ENCODE measurements around the gene HBEGF. TPM values are rescaled to one million over a fixed set of nuclear protein-coding genes. Genes with fewer than 3 reads are reported as not detected.

The HBEGF gene
- total RNA-seq, 4 donors from 2014 or later = 27.1 to 30.9 (median 27.8) TPM

DNA sequence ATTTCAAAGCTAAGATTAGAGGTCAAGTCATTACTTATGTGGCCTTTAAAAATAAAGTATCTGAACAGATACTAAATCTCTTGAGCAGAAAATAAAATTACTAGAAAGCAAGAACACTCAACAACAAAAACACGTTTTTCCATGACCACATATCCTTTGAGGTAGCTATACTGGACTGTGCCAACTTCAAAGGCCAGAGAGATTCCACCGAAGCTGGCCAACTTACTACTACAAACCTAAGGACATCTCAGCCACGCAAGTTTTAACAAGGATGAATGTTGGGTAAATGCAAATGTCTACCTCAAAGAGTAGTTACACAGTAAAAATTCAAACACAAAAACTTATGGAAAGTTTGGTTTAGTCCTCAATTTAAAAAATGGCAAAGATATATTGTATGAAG is 62.4 kb downstream of the HBEGF start:
- H3K4me1 ChIP-seq = peaks cover 0 to 47% (median 7%) of the 10 kb centered on the region in 4 donors
- no peaks in the 10 kb centered on the region for H3K9me3 ChIP-seq
- no peak for TF ChIP-seq POLR2A (IDR thresholded peaks at IDR 0.05)
- TF ChIP-seq, protein P1, sequence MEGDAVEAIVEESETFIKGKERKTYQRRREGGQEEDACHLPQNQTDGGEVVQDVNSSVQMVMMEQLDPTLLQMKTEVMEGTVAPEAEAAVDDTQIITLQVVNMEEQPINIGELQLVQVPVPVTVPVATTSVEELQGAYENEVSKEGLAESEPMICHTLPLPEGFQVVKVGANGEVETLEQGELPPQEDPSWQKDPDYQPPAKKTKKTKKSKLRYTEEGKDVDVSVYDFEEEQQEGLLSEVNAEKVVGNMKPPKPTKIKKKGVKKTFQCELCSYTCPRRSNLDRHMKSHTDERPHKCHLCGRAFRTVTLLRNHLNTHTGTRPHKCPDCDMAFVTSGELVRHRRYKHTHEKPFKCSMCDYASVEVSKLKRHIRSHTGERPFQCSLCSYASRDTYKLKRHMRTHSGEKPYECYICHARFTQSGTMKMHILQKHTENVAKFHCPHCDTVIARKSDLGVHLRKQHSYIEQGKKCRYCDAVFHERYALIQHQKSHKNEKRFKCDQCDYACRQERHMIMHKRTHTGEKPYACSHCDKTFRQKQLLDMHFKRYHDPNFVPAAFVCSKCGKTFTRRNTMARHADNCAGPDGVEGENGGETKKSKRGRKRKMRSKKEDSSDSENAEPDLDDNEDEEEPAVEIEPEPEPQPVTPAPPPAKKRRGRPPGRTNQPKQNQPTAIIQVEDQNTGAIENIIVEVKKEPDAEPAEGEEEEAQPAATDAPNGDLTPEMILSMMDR (IDR thresholded peaks at IDR 0.05) = no peak
- TF ChIP-seq EP300 (IDR thresholded peaks at IDR 0.05) = no peak
- no peak overlapping the region for H3K4me3 ChIP-seq
- no peaks in the 10 kb centered on the region for H3K27me3 ChIP-seq
- no peak overlapping the region for H3K27ac ChIP-seq
- no peak for DNase-seq (ENCODE audit: low spot score in 2 of 2)
- no peaks in the 10 kb centered on the region for H3K36me3 ChIP-seq
- WGBS, 2 donors = 70 to 84% methylated on average over 3 of the region's 3 CpGs

Other genes with a start within 250 kb of the HBEGF start
- gene PURA, start 232.5 kb downstream of the HBEGF start, total RNA-seq = 10 to 100 TPM; 35.1 to 56.8 (median 42.5) TPM
- 10 to 100 TPM; 16.5 to 28.6 (median 27.1) TPM for gene IGIP, start 220.7 kb downstream of the HBEGF start, total RNA-seq
- gene CYSTM1, start 171.4 kb downstream of the HBEGF start, total RNA-seq = 10 to 100 TPM; 44.9 to 77.6 (median 63.5) TPM
- gene PFDN1, start 43.5 kb downstream of the HBEGF start, total RNA-seq = 100 to 1,000 TPM in 3 of 4 donors, 10 to 100 TPM in 1; 98.2 to 146 (median 109) TPM
- gene SLC4A9, start 13.6 kb upstream of the HBEGF start, total RNA-seq = not detected
- 100 to 1,000 TPM; 119 to 212 (median 162) TPM for gene ANKHD1, start 55.2 kb upstream of the HBEGF start, total RNA-seq
- 10 to 100 TPM; 12.3 to 29.4 (median 14.9) TPM for gene EIF4EBP3, start 201.1 kb upstream of the HBEGF start, total RNA-seq
- gene SRA1, start 210.9 kb upstream of the HBEGF start, total RNA-seq = 10 to 100 TPM; 16.6 to 23.7 (median 19.2) TPM
- 10 to 100 TPM; 43.7 to 70.8 (median 48.4) TPM for gene APBB3, start 218.0 kb upstream of the HBEGF start, total RNA-seq
- gene SLC35A4, start 218.2 kb upstream of the HBEGF start, total RNA-seq = 10 to 100 TPM; 22.9 to 36.9 (median 26.8) TPM

Data from tibial nerve (tissue), 4 donors.